Tibial nerve (tissue), 4 donors: ENCODE data around the gene SLC7A6. TPM values are rescaled to one million over a fixed set of nuclear protein-coding genes. Genes with fewer than 3 reads are reported as not detected.

ENCODE experiments used
- DNase-seq, 2 donors: peaks; one replicate each; pipeline ENCODE4 v3.0.0-alpha.2; 2019; ENCODE audit warnings: low spot score in 2 of 2
- H3K27ac ChIP-seq, 4 donors: fragments of 200-600 bp; sonication (generic) in 3 of 4; one replicate each; pipeline ENCODE4 v1.5.1; 2017 to 2019; ENCODE audit warnings: mild to moderate bottlenecking in 1 of 4
- H3K27me3 ChIP-seq, 2 donors: fragments of 200-600 bp; sonication (generic) in 1 of 2; one replicate each; pipeline versions ENCODE4 v1.5.1 to v1.6.0; 2017 to 2019
- H3K36me3 ChIP-seq, 3 donors: fragments of 200-600 bp; sonication (generic); one replicate each; pipeline ENCODE4 v1.5.1; 2018 to 2019
- H3K4me1 ChIP-seq, 4 donors: fragments of 200-600 bp; sonication (generic) in 3 of 4; one replicate each; pipeline ENCODE4 v1.5.1; 2017 to 2019
- H3K4me3 ChIP-seq, 4 donors: fragments of 200-600 bp; sonication (generic) in 3 of 4; one replicate each; pipeline ENCODE4 v1.5.1; 2017 to 2019; ENCODE audit warnings: mild to moderate bottlenecking in 1 of 4, moderate library complexity in 1 of 4
- H3K9me3 ChIP-seq, 4 donors: fragments of 200-600 bp; sonication (generic) in 3 of 4; one replicate each; pipeline ENCODE4 v1.5.1; 2017 to 2019
- CTCF ChIP-seq, 5 experiments: fragments of 200-600 bp in 3 of 5; fragments of 450-650 bp in 2 of 5; sonication (generic) in 3 of 5; IDR thresholded peaks; one replicate each; pipeline ENCODE4 v1.5.1; 2016 to 2019; ENCODE audit warnings: antibody characterized with exemption in 5 of 5, mild to moderate bottlenecking in 3 of 5, moderate library complexity in 2 of 5
- EP300 ChIP-seq, 2 donors: sonication (generic); formaldehyde crosslinking; IDR thresholded peaks; one replicate each; pipeline ENCODE4 v1.6.1; 2017; ENCODE audit warnings: antibody characterized with exemption in 2 of 2, mild to moderate bottlenecking in 1 of 2
- POLR2A ChIP-seq, 2 donors: fragments of 450-650 bp; IDR thresholded peaks; one replicate each; pipeline ENCODE4 v1.6.1; 2017; ENCODE audit warnings: antibody characterized with exemption in 2 of 2, mild to moderate bottlenecking in 2 of 2, moderate library complexity in 2 of 2
- WGBS, 2 donors: methylation state at CpG; one replicate each; pipeline ENCODE4 v1.1.5; 2018; 5-methylcytosine and 5-hydroxymethylcytosine counted together
- total RNA-seq, 4 donors: library from RNA; depleted of rRNA; stranded (reverse); fragments of >200 nt; gene quantifications; one replicate each; pipeline ENCODE4 v1.1.0, GENCODE V29; 2016

SLC7A6 gene
- total RNA-seq, 4 donors from 2014 or later, result 129 to 202 (median 181) TPM

GRCh38 chr16:68299571-68300453 is 35.5 kb downstream of the SLC7A6 start:
- no peak for DNase-seq
- 85 to 86% methylated on average over 11 of the region's 11 CpGs for WGBS, 2 donors
- no peak for TF ChIP-seq EP300 (IDR thresholded peaks at IDR 0.05)
- no peak for TF ChIP-seq CTCF (IDR thresholded peaks at IDR 0.05)
- no peak for TF ChIP-seq POLR2A (IDR thresholded peaks at IDR 0.05)
- Histone ChIP-seq H3K9me3 (no peaks in the 10 kb centered on the region), H3K36me3 (peaks cover 2 to 100% (median 39%) of the 10 kb centered on the region in 3 donors), H3K27ac (peak overlapping the region in 1 of 4 donors; percentile 28), H3K4me3 (no peak overlapping the region), H3K4me1 (peaks cover 0 to 10% (median 0%) of the 10 kb centered on the region in 4 donors), H3K27me3 (no peaks in the 10 kb centered on the region)

GRCh38 chr16:68300734-68301459 is 36.6 kb downstream of the SLC7A6 start:
- TF ChIP-seq POLR2A (IDR thresholded peaks at IDR 0.05) (no peak), EP300 (IDR thresholded peaks at IDR 0.05) (peak in 1 of 2 donors; percentile 4)
- no peak overlapping the region for H3K27ac ChIP-seq
- peaks cover 0 to 10% (median 0%) of the 10 kb centered on the region in 4 donors for H3K4me1 ChIP-seq
- DNase-seq, result no peak
- no peaks in the 10 kb centered on the region for H3K9me3 ChIP-seq
- no peaks in the 10 kb centered on the region for H3K27me3 ChIP-seq
- peaks cover 2 to 100% (median 37%) of the 10 kb centered on the region in 3 donors for H3K36me3 ChIP-seq
- 78 to 81% methylated on average over 7 of the region's 7 CpGs for WGBS, 2 donors
- H3K4me3 ChIP-seq, result no peak overlapping the region

GRCh38 chr16:68306633-68307032 is 42.3 kb downstream of the SLC7A6 start:
- Histone ChIP-seq H3K27me3 (no peaks in the 10 kb centered on the region), H3K36me3 (peaks cover 2 to 70% (median 18%) of the 10 kb centered on the region in 3 donors), H3K9me3 (no peaks in the 10 kb centered on the region), H3K4me1 (peaks cover 0 to 27% (median 18%) of the 10 kb centered on the region in 4 donors), H3K4me3 (no peak overlapping the region), H3K27ac (no peak overlapping the region)
- WGBS, 2 donors, result 93% methylated on average over 3 of the region's 3 CpGs
- TF ChIP-seq EP300 (IDR thresholded peaks at IDR 0.05), result no peak
- TF ChIP-seq POLR2A (IDR thresholded peaks at IDR 0.05), result no peak
- TF ChIP-seq CTCF (IDR thresholded peaks at IDR 0.05), result no peak
- DNase-seq, result no peak

GRCh38 chr16:68309799-68310198 is 45.5 kb downstream of the SLC7A6 start:
- Histone ChIP-seq H3K9me3 (no peaks in the 10 kb centered on the region), H3K4me1 (peaks cover 0 to 48% (median 27%) of the 10 kb centered on the region in 4 donors), H3K27ac (peak overlapping the region in 2 of 4 donors; percentile 79 to 82), H3K4me3 (peak overlapping the region; percentile 74 to 87 (median 82)), H3K36me3 (peaks cover 0 to 52% (median 3%) of the 10 kb centered on the region in 3 donors), H3K27me3 (no peaks in the 10 kb centered on the region)
- DNase-seq, result no peak
- 47 to 58% methylated on average over 6 of the region's 6 CpGs for WGBS, 2 donors
- TF ChIP-seq EP300 (IDR thresholded peaks at IDR 0.05), result no peak
- TF ChIP-seq POLR2A (IDR thresholded peaks at IDR 0.05), result no peak
- TF ChIP-seq CTCF (IDR thresholded peaks at IDR 0.05), result no peak

GRCh38 chr16:68310437-68310773 is 46.1 kb downstream of the SLC7A6 start:
- Histone ChIP-seq H3K4me1 (peaks cover 0 to 48% (median 27%) of the 10 kb centered on the region in 4 donors), H3K27ac (peak overlapping the region; percentile 71 to 84 (median 80)), H3K27me3 (no peaks in the 10 kb centered on the region), H3K36me3 (peaks cover 0 to 50% (median 3%) of the 10 kb centered on the region in 3 donors), H3K9me3 (no peaks in the 10 kb centered on the region), H3K4me3 (peak overlapping the region; percentile 74 to 87 (median 82))
- DNase-seq, result no peak
- 0% methylated on average over 28 of the region's 29 CpGs; no CpG with 5 or more reads in 1 of the 2 donors for WGBS, 2 donors
- TF ChIP-seq POLR2A (IDR thresholded peaks at IDR 0.05) (no peak), CTCF (IDR thresholded peaks at IDR 0.05) (no peak)
